ENCODE data around the gene KCNH6. TPM values are rescaled to one million over a fixed set of nuclear protein-coding genes. Genes with fewer than 3 reads are reported as not detected.

The KCNH6 gene
- total and polyA plus RNA-seq, 2 donors from 2014 or later: 0.57 to 4.8 TPM

GRCh38 chr17:63544467-63545301, 21.5 kb downstream of the KCNH6 start:
- no peaks in the 10 kb centered on the region for H3K9me3 ChIP-seq (ENCODE audit: control insufficient read depth in 2 of 3, insufficient read depth in 1 of 3, low read length in 3 of 3)
- no peak for TF ChIP-seq CTCF (IDR thresholded peaks at IDR 0.05; ENCODE audit: borderline replicate concordance, extremely low read depth, insufficient read depth)
- H3K4me1 ChIP-seq (ENCODE audit: control insufficient read depth in 2 of 3, insufficient read depth in 2 of 3, low read depth in 1 of 3, low read length in 3 of 3): peaks cover 0 to 3% (median 2%) of the 10 kb centered on the region in 3 donors
- no peak overlapping the region for H3K27ac ChIP-seq (ENCODE audit: low read depth in 2 of 2, low read length in 2 of 2)
- intact Hi-C loops (cut with DNase I): no loop called here
- FAIRE-seq (no peak), DNase-seq (no peak)
- no peaks in the 10 kb centered on the region for H3K27me3 ChIP-seq (ENCODE audit: control insufficient read depth, insufficient read depth, low read length)
- H3K36me3 ChIP-seq (ENCODE audit: control insufficient read depth in 2 of 3, insufficient read depth in 3 of 3, low read length in 3 of 3): no peaks in the 10 kb centered on the region
- no peak overlapping the region for H3K4me3 ChIP-seq (ENCODE audit: low read length in 3 of 3)
- H3K9ac ChIP-seq (ENCODE audit: low read length in 3 of 3): no peak overlapping the region

GRCh38 chr17:63546308-63547082, 23.3 kb downstream of the KCNH6 start:
- no peak for FAIRE-seq
- no peak for TF ChIP-seq CTCF (IDR thresholded peaks at IDR 0.05; ENCODE audit: borderline replicate concordance, extremely low read depth, insufficient read depth)
- H3K36me3 ChIP-seq (ENCODE audit: control insufficient read depth in 2 of 3, insufficient read depth in 3 of 3, low read length in 3 of 3): no peaks in the 10 kb centered on the region
- H3K4me1 ChIP-seq (ENCODE audit: control insufficient read depth in 2 of 3, insufficient read depth in 2 of 3, low read depth in 1 of 3, low read length in 3 of 3): peaks cover 0 to 6% (median 4%) of the 10 kb centered on the region in 3 donors
- H3K27ac ChIP-seq (ENCODE audit: low read depth in 2 of 2, low read length in 2 of 2): no peak overlapping the region
- no peaks in the 10 kb centered on the region for H3K27me3 ChIP-seq (ENCODE audit: control insufficient read depth, insufficient read depth, low read length)
- intact Hi-C loops (cut with DNase I): no loop called here
- H3K4me3 ChIP-seq (ENCODE audit: low read length in 3 of 3): no peak overlapping the region
- no peak for DNase-seq
- no peaks in the 10 kb centered on the region for H3K9me3 ChIP-seq (ENCODE audit: control insufficient read depth in 2 of 3, insufficient read depth in 1 of 3, low read length in 3 of 3)
- H3K9ac ChIP-seq (ENCODE audit: low read length in 3 of 3): no peak overlapping the region

- TF ChIP-seq CTCF (IDR thresholded peaks at IDR 0.05; ENCODE audit: borderline replicate concordance, extremely low read depth, insufficient read depth): no peak
- no peaks in the 10 kb centered on the region for H3K27me3 ChIP-seq (ENCODE audit: control insufficient read depth, insufficient read depth, low read length)
- intact Hi-C loops (cut with DNase I): no loop called here
- DNase-seq: no peak
- H3K4me1 ChIP-seq (ENCODE audit: control insufficient read depth in 2 of 3, insufficient read depth in 2 of 3, low read depth in 1 of 3, low read length in 3 of 3): peaks cover 0 to 6% (median 4%) of the 10 kb centered on the region in 3 donors
- no peak overlapping the region for H3K4me3 ChIP-seq (ENCODE audit: low read length in 3 of 3)
- H3K9ac ChIP-seq (ENCODE audit: low read length in 3 of 3): no peak overlapping the region
- no peak overlapping the region for H3K27ac ChIP-seq (ENCODE audit: low read depth in 2 of 2, low read length in 2 of 2)
- FAIRE-seq: no peak
- H3K9me3 ChIP-seq (ENCODE audit: control insufficient read depth in 2 of 3, insufficient read depth in 1 of 3, low read length in 3 of 3): no peaks in the 10 kb centered on the region
- no peaks in the 10 kb centered on the region for H3K36me3 ChIP-seq (ENCODE audit: control insufficient read depth in 2 of 3, insufficient read depth in 3 of 3, low read length in 3 of 3)
These were observed 23.9 kb downstream of the KCNH6 start for GRCh38 chr17:63547083-63547523.
